NCI-H1930 (cell line): ENCODE measurements around the gene LYPD8.
A peak's percentile ranks its signal among the peaks of the same experiment; 100 is the strongest.
"Not testable (repeated sequence)": the region's sequence is repeated elsewhere in the genome, so short reads cannot be mapped to it uniquely, and the experiment has no call there.

Source experiments
- DNase-seq, 2 experiments: peaks; one replicate each; lab custom pipeline; 2025; lab: John Stamatoyannopoulos, UW

The LYPD8 gene, protein sequence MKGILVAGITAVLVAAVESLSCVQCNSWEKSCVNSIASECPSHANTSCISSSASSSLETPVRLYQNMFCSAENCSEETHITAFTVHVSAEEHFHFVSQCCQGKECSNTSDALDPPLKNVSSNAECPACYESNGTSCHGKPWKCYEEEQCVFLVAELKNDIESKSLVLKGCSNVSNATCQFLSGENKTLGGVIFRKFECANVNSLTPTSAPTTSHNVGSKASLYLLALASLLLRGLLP

GRCh38 chr1:248755517-248755916 is at the start of gene LYPD8:
LYPD8 (minus strand) TSS chr1:248755759; CDS start chr1:248751081, 4,678 bp downstream.
- no peak for DNase-seq

GRCh38 chr1:248804771-248805681 is 49.5 kb upstream of the LYPD8 start:
- DNase-seq = no peak

- DNase-seq = not testable (repeated sequence)
Observed at GRCh38 chr1:248803501-248803900, 47.9 kb upstream of the LYPD8 start.

DNA sequence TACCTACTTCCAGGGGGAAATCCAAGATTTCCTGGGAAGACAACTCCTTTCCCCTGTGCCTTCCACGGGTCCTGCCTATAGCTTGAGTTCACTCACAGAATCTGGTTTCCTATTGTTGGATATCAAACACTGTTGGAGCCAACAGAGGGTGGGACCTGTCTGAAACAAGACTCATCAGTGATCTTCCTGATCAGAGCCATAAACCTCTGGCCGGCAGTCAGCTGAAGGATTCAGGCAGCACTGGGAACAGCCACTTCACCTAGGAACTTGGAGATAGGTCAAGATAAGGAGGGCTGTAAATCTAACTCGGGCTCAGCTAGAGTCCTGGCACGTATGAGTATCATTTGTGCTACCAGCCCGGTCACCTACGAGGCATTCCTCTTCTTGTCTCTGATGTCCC is 46.9 kb upstream of the LYPD8 start:
- DNase-seq = no peak

GRCh38 chr1:248800459-248800858 is 44.9 kb upstream of the LYPD8 start:
- no peak for DNase-seq

GRCh38 chr1:248798791-248799190 is 43.2 kb upstream of the LYPD8 start:
- no peak for DNase-seq

GRCh38 chr1:248794663-248795062 is 39.1 kb upstream of the LYPD8 start:
- DNase-seq = not testable (repeated sequence)

- peak in 1 of 2 experiments; percentile 30 for DNase-seq
Observed at GRCh38 chr1:248793592-248793991, 38.0 kb upstream of the LYPD8 start.

- no peak for DNase-seq
Observed at GRCh38 chr1:248792342-248792741, 36.8 kb upstream of the LYPD8 start.

GRCh38 chr1:248791010-248791409 is 35.5 kb upstream of the LYPD8 start:
- no peak for DNase-seq

- DNase-seq = no peak
Observed at GRCh38 chr1:248790456-248790855, 34.9 kb upstream of the LYPD8 start.

DNA sequence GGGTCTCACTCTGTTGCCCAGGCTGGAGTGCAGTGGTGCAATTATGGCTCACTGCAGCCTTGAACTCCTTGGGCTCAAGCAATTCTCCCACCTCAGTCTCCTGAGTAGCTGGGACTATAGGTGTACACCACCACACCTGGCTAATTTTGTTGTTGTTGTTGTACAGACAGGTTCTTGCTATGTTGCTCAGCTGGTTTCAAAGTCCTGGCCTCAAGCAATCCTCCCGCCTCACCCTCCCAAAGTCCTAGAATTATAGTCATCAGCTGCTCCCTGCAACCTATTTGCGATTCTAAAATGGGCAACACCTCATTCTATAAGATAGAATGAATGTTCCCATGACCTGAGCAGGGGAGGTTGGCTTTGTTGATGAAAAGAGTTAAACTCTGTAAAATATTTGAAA is 33.8 kb upstream of the LYPD8 start:
- not testable (repeated sequence) for DNase-seq

DNA sequence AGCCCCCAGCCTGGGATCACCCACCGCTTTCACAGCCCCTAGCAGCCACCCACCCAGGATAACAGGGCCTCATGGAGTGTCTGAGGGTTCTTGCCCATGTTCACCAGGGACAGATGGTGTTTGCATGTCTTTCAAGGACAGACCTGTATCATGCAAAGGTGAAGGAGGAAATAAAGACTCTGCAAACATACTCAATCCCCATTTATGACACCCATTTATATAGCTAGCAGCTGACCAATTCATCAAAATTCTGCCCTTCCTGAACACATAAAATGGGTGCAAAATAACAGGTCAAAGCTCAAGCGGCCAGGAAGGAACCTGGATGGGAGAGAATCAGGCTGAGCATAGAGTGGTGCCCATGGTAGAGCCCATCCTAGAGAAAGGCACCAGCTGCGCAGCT is 32.8 kb upstream of the LYPD8 start:
- no peak for DNase-seq

DNA sequence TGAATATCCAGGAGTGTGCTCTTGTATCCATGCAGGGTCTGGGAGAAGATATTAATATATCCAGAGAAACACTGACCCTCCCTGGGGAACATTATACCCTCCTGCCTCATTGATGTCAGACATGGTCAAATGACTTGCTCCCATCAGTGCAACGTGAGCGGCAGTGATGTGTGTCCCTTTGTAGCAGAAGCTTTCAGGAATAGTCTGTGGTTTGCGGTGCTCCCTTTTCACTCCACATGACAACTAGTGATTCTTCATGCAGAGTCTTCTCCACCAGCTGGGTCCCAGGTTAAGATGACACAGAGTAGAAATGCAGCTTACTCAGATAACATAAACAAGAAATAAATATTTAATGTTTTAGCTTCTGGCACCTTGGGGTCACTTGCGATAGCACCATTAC is 31.9 kb upstream of the LYPD8 start:
- DNase-seq = no peak

GRCh38 chr1:248786156-248786555 is 30.6 kb upstream of the LYPD8 start:
- no peak for DNase-seq

DNA sequence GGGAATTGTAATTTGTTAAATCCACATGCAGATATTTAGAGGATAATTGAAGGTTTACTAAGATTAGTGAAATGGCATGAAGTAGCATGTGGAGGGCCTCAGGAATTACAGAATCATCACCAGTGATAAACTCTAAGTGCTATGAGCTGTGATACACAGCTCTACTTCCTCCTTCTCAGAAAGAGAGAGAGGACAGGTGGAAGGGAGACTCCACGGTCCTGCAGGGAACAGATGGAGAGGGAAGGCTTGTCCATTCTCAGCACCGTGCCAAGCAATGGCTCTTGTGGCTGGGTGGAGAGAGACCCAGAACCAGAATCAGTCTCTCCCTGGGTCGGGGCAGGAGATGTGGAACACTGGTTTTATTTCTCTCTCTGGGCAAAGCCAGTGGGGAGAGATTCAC is 27.8 kb upstream of the LYPD8 start:
- DNase-seq = no peak

GRCh38 chr1:248782416-248783141 is 27.0 kb upstream of the LYPD8 start:
- DNase-seq = no peak

GRCh38 chr1:248779350-248779749 is 23.8 kb upstream of the LYPD8 start:
- no peak for DNase-seq

- no peak for DNase-seq
Observed at GRCh38 chr1:248778906-248779305, 23.3 kb upstream of the LYPD8 start.

- DNase-seq = no peak
Observed at GRCh38 chr1:248776991-248777390, 21.4 kb upstream of the LYPD8 start.

DNA sequence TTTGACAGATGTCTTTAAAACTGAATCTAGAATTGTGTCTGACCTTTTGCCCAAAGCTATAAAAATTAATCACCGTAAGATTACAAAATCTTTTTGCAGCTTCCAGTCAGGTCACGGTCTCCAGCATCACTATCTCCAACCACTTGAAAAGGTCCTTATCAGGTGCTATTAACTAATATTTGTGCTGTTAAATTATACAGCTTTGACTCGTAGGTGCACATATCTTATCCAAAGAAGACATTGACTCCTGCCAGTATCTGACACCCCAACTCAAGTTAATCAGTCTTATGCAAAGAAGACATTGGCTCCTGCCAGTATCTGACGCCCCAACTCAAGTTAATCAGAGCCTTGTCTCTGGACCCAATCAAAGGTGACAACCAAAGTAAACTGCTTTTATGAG is 19.9 kb upstream of the LYPD8 start:
- no peak for DNase-seq

DNA sequence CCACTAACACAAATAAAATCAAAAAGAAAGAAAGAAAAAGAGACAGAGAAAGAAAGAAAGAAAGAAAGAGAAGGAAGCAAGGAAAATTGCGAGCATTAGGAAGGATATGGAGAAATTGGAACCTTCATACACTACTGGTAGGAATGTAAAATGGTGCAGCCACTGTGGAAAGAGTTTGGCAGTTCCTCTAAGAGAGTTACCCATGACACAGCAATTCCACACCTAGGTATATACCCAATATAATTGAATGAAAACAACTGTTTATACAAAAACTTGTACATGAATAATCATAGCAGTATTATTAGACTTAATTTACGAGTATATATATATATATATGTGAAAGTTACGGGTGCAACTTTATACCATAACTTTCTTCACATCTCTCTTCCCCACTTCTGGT is 4.1 kb upstream of the LYPD8 start:
- no peak for DNase-seq

DNA sequence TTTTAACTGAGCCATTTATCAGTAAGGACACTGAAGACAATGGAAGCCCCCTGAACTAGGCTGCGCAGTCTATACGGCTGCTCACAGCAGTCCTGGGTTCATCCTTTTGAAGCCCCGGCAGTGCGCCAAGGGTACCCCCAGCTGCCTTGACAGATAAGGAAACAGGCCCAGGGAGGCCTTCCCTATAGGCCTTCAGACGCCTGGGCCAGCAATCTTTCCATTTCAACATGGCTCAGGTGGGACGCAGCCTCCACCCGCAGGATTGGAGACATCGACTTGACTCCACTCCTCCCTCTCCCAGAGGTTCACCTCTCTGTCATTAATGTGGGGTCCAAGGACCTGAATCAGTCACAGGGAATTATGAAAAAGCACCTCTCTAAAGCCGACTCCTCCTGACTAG is 2.8 kb upstream of the LYPD8 start:
- DNase-seq = no peak
